MM.1S (cell line): ENCODE results near the gene KAT6B.

Experiments
- CTCF ChIP-seq: fragments of 300-600 bp; sonication (generic); IDR thresholded peaks from 2 replicates; pipeline ENCODE4 v1.5.1; 2016; ENCODE audit warnings: antibody characterized with exemption, low read length, mixed read lengths
- EZH2 ChIP-seq: fragments of 300-600 bp; sonication (generic); optimal IDR thresholded peaks from 2 replicates; pipeline ENCODE3; 2017; ENCODE audit warnings: low read depth, mild to moderate bottlenecking, antibody characterized with exemption, low read length, mixed read lengths

DNA sequence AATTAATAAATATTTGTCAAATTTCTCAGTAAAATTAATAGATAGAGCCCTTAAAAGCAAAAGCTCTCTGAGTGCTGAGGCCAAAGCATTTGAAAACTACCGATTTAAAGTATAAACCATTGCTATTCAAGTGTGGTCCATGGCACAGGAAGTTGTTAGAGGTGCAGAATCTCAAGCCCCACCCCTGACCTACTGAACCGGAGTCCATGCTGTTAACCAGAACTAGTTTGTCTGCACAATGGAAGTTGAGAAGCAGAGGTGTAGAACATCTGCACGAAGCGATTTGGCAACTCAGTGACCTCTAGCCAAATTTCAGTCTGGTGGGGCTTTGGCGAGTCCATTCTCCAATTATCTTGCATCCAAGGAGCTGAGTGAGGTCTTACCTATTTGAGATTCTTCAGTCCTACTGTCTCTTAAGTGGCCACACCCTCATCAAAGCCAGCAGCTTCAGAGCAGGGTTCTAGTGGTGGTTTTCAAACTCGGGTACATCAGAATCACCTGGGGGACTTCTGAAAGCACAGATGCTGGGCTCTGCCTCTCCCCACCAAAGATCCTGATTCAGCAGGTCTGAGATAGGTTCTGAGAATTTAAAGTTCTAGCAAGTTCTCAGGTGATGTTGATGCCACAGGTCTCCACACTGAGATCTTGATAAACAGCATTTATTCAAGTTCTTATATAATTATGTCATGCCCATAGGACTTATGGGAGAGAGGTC, 188.3 kb downstream of the KAT6B start:
- TF ChIP-seq CTCF (no peak), EZH2 (no peak)
